Keratinocyte (primary cell): ENCODE data around the gene SPTBN4. TPM values are rescaled to one million over a fixed set of nuclear protein-coding genes. Genes with fewer than 3 reads are reported as not detected.

Experiments
- DNase-seq: peaks from one replicate; pipeline ENCODE4 v3.0.0-alpha.2; 2011; ENCODE audit warnings: low read depth, missing footprints, low spot score
- FAIRE-seq: peaks from 2 replicates; lab custom pipeline; 2011; peaks lifted over from hg19 to GRCh38; lab: Jason Lieb, UNC
- H2AFZ ChIP-seq: 2 replicates; pipeline ENCODE4 v1.6.0; 2012; ENCODE audit warnings: low read length, control low read depth, inconsistent platforms; ENCODE audit not compliant: control insufficient read depth
- H3K27ac ChIP-seq: 2 replicates; pipeline ENCODE4 v1.5.1; 2011; ENCODE audit warnings: low read length; ENCODE audit not compliant: control insufficient read depth, insufficient read depth
- H3K27me3 ChIP-seq: 3 replicates; pipeline ENCODE4 v1.6.0; 2011; ENCODE audit warnings: low read length; ENCODE audit not compliant: control insufficient read depth, insufficient read depth; ENCODE audit errors: extremely low read depth
- H3K36me3 ChIP-seq, 2 experiments: 2 replicates in 1 of 2; 3 replicates in 1 of 2; pipeline ENCODE4 v1.5.1; 2011; ENCODE audit warnings: low read length in 2 of 2, mild to moderate bottlenecking in 1 of 2; ENCODE audit not compliant: control insufficient read depth in 2 of 2, insufficient read depth in 2 of 2; ENCODE audit errors: extremely low read depth in 1 of 2
- H3K4me1 ChIP-seq: 3 replicates; pipeline ENCODE4 v1.5.1; 2011; ENCODE audit warnings: low read length; ENCODE audit not compliant: control insufficient read depth, insufficient read depth; ENCODE audit errors: extremely low read depth
- H3K4me2 ChIP-seq: 3 replicates; pipeline ENCODE4 v1.6.0; 2011; ENCODE audit warnings: low read depth, low read length; ENCODE audit not compliant: control insufficient read depth, insufficient read depth; ENCODE audit errors: extremely low read depth
- H3K4me3 ChIP-seq, 3 experiments: fragments of 200-600 bp in 1 of 3; sonication (generic) in 1 of 3; 2 replicates in 2 of 3; 3 replicates in 1 of 3; pipeline ENCODE4 v1.5.1; 2011 to 2016; ENCODE audit warnings: low read length in 3 of 3, mild to moderate bottlenecking in 3 of 3, control low read depth in 2 of 3, inconsistent platforms in 1 of 3, low read depth in 1 of 3, mixed read lengths in 1 of 3, mixed run types in 1 of 3, moderate library complexity in 1 of 3; ENCODE audit not compliant: control insufficient read depth in 2 of 3, insufficient read depth in 2 of 3; ENCODE audit errors: extremely low read depth in 1 of 3
- H3K79me2 ChIP-seq: 2 replicates; pipeline ENCODE4 v1.6.0; 2012; ENCODE audit warnings: low read length; ENCODE audit not compliant: control insufficient read depth, insufficient read depth
- H3K9ac ChIP-seq: 3 replicates; pipeline ENCODE4 v1.6.0; 2011; ENCODE audit warnings: low read length; ENCODE audit not compliant: control insufficient read depth, insufficient read depth; ENCODE audit errors: extremely low read depth
- H3K9me1 ChIP-seq: 3 replicates; pipeline ENCODE4 v1.6.0; 2011; ENCODE audit warnings: low read length; ENCODE audit not compliant: control insufficient read depth, insufficient read depth; ENCODE audit errors: extremely low read depth
- H3K9me3 ChIP-seq: 2 replicates; pipeline ENCODE4 v1.5.1; 2012; ENCODE audit warnings: low read depth, low read length; ENCODE audit not compliant: control insufficient read depth
- H4K20me1 ChIP-seq: 3 replicates; pipeline ENCODE4 v1.6.0; 2011; ENCODE audit warnings: low read length; ENCODE audit not compliant: control insufficient read depth, insufficient read depth; ENCODE audit errors: extremely low read depth
- EZH2 ChIP-seq: IDR thresholded peaks from one replicate; pipeline ENCODE4 v1.6.1; 2012; ENCODE audit warnings: inconsistent platforms, mild to moderate bottlenecking, low read length, moderate library complexity
- dilution Hi-C: fragments of 300-500 bp; cut with MboI; formaldehyde crosslinking; loops from one replicate; pipeline ENCODE4 v1.7.0; 2020; ENCODE audit warnings: low sequenced_read_pairs; ENCODE audit not compliant: extremely low pct_ligation_motif_present
- polyA minus RNA-seq, 3 experiments: library from RNA; depleted of rRNA, polyadenylated mRNA; stranded (reverse); fragments of >200 nt; gene quantifications; 1 replicate in 1 of 3; 2 replicates in 1 of 3; 3 replicates in 1 of 3; pipeline ENCODE4 v1.2.3, GENCODE V29; 2011
- polyA plus RNA-seq, 5 experiments: library from polyadenylated mRNA; depleted of rRNA in 3 of 5; stranded (reverse) in 3 of 5; stranded (forward) in 1 of 5; unstranded in 1 of 5; fragments of >200 nt; gene quantifications; 1 replicate in 1 of 5; 2 replicates in 3 of 5; 3 replicates in 1 of 5; pipeline versions ENCODE4 v1.2.1 to v1.2.3, GENCODE V29; 2011 to 2012; ENCODE audit warnings: missing spikeins in 2 of 5, low read depth in 1 of 5, low replicate concordance in 1 of 5
- TF ChIP-seq, protein P1 (sequence below), 3 experiments: IDR thresholded peaks in 1 of 3; conservative IDR thresholded peaks in 1 of 3; optimal IDR thresholded peaks in 1 of 3; 2 replicates in 2 of 3; 3 replicates in 1 of 3; pipeline versions ENCODE3 to v1.5.1; 2011; ENCODE audit warnings: low read length in 3 of 3, mild to moderate bottlenecking in 3 of 3, moderate library complexity in 2 of 3, control low read depth in 1 of 3, inconsistent platforms in 1 of 3; ENCODE audit not compliant: insufficient read depth in 2 of 3; ENCODE audit errors: extremely low read depth in 1 of 3

SPTBN4 gene
- polyA plus RNA-seq (0.06 to 0.28 TPM (median 0.17 TPM) in 3 replicates), polyA minus RNA-seq (not detected in 3 replicates)
- not detected for polyA plus RNA-seq (2011; ENCODE audit: low read depth)
- polyA plus RNA-seq (2011; cell fraction: cytosol; rRNA removed): 0.12 TPM in 1 of 2 replicates, not detected in the other
- polyA plus RNA-seq (2011; cell fraction: nucleus; rRNA removed): 0.20 and 0.57 TPM in 2 replicates
- polyA plus RNA-seq (2012; ENCODE audit: low replicate concordance): 0.22 TPM in 1 of 2 replicates, not detected in the other
- not detected for polyA minus RNA-seq (2011; cell fraction: cytosol; rRNA and poly(A)+ RNA removed)
- not detected in 2 replicates for polyA minus RNA-seq (2011; cell fraction: nucleus; rRNA and poly(A)+ RNA removed)

- Histone ChIP-seq H3K4me1 (peaks cover 27% of the 10 kb centered on the region), H3K4me2 (peak within 1 kb of the TSS; percentile 93), H4K20me1 (no peaks in the 10 kb centered on the region), H3K27me3 (peaks cover 7% of the 10 kb centered on the region), H3K9ac (peak within 1 kb of the TSS; percentile 88), H3K9me1 (no peaks in the 10 kb centered on the region), H3K9me3 (no peaks in the 10 kb centered on the region), H3K36me3 (no peaks in the 10 kb centered on the region), H3K4me3 (peak within 1 kb of the TSS; percentile 50 to 86 (median 82)), H3K79me2 (no peaks in the 10 kb centered on the region), H3K27ac (no peak within 1 kb of the TSS), H2AFZ (peak within 1 kb of the TSS; percentile 80)
- dilution Hi-C loops: no loop called here
- TF ChIP-seq, protein P1, sequence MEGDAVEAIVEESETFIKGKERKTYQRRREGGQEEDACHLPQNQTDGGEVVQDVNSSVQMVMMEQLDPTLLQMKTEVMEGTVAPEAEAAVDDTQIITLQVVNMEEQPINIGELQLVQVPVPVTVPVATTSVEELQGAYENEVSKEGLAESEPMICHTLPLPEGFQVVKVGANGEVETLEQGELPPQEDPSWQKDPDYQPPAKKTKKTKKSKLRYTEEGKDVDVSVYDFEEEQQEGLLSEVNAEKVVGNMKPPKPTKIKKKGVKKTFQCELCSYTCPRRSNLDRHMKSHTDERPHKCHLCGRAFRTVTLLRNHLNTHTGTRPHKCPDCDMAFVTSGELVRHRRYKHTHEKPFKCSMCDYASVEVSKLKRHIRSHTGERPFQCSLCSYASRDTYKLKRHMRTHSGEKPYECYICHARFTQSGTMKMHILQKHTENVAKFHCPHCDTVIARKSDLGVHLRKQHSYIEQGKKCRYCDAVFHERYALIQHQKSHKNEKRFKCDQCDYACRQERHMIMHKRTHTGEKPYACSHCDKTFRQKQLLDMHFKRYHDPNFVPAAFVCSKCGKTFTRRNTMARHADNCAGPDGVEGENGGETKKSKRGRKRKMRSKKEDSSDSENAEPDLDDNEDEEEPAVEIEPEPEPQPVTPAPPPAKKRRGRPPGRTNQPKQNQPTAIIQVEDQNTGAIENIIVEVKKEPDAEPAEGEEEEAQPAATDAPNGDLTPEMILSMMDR (optimal IDR thresholded peaks at IDR 0.05 in 1 of 3, IDR thresholded peaks at IDR 0.05 in 1 of 3, conservative IDR thresholded peaks at IDR 0.05 in 1 of 3; ENCODE audit: extremely low read depth in 1 of 3, insufficient read depth in 2 of 3, low read length in 3 of 3): no peak
- no peak for FAIRE-seq
- no peak for DNase-seq
Observed at GRCh38 chr19:40466985-40467734, at the start of gene SPTBN4. Gene SPTBN4 (plus strand): TSS chr19:40467001. CDS start chr19:40472622, 5,621 bp downstream.

- no peak for DNase-seq
- Histone ChIP-seq H2AFZ (no peak overlapping the region), H3K9me1 (no peaks in the 10 kb centered on the region), H3K27ac (no peak overlapping the region), H3K4me2 (no peak overlapping the region), H3K4me1 (peaks cover 10% of the 10 kb centered on the region), H4K20me1 (no peaks in the 10 kb centered on the region), H3K4me3 (no peak overlapping the region), H3K79me2 (peaks cover 5% of the 10 kb centered on the region), H3K36me3 (peaks cover 0 to 2% of the 10 kb centered on the region in 2 experiments), H3K9ac (no peak overlapping the region), H3K27me3 (no peaks in the 10 kb centered on the region), H3K9me3 (no peaks in the 10 kb centered on the region)
- dilution Hi-C loops: no loop called here
- TF ChIP-seq EZH2: no peak
- TF ChIP-seq, protein P1 (optimal IDR thresholded peaks at IDR 0.05 in 1 of 3, IDR thresholded peaks at IDR 0.05 in 1 of 3, conservative IDR thresholded peaks at IDR 0.05 in 1 of 3; ENCODE audit: extremely low read depth in 1 of 3, insufficient read depth in 2 of 3, low read length in 3 of 3): no peak
- FAIRE-seq: no peak
Observed at GRCh38 chr19:40417643-40417981, 49.2 kb upstream of the SPTBN4 start.
